Suprapubic skin (tissue), 4 donors: Measurements from ENCODE around the gene ERBIN. TPM values are rescaled to one million over a fixed set of nuclear protein-coding genes. Genes with fewer than 3 reads are reported as not detected.

Experiments used
- DNase-seq, 2 donors: peaks; one replicate each; pipeline ENCODE4 v3.0.0-alpha.2; 2019; ENCODE audit warnings: low spot score in 2 of 2
- H3K27ac ChIP-seq: fragments of 200-600 bp; sonication (generic); one replicate; pipeline ENCODE4 v1.5.1; 2019
- H3K27me3 ChIP-seq: fragments of 200-600 bp; sonication (generic); one replicate; pipeline ENCODE4 v1.5.1; 2019
- H3K36me3 ChIP-seq: fragments of 200-600 bp; sonication (generic); one replicate; pipeline ENCODE4 v1.5.1; 2019
- H3K4me1 ChIP-seq: fragments of 200-600 bp; sonication (generic); one replicate; pipeline ENCODE4 v1.5.1; 2019
- H3K4me3 ChIP-seq: fragments of 200-600 bp; sonication (generic); one replicate; pipeline ENCODE4 v1.5.1; 2019; ENCODE audit warnings: mild to moderate bottlenecking
- H3K9me3 ChIP-seq: fragments of 200-600 bp; sonication (generic); one replicate; pipeline ENCODE4 v1.5.1; 2019
- CTCF ChIP-seq, 2 donors: fragments of 200-600 bp in 1 of 2; fragments of 450-650 bp in 1 of 2; sonication (generic) in 1 of 2; IDR thresholded peaks; one replicate each; pipeline ENCODE4 v1.5.1; 2016 to 2019; ENCODE audit warnings: antibody characterized with exemption in 2 of 2, mild to moderate bottlenecking in 1 of 2, moderate library complexity in 1 of 2
- EP300 ChIP-seq: sonication (generic); formaldehyde crosslinking; IDR thresholded peaks from one replicate; pipeline ENCODE4 v1.6.1; 2017; ENCODE audit warnings: antibody characterized with exemption
- POLR2A ChIP-seq, 2 donors: fragments of 450-650 bp; IDR thresholded peaks; one replicate each; pipeline ENCODE4 v1.6.1; 2017; ENCODE audit warnings: antibody characterized with exemption in 2 of 2, mild to moderate bottlenecking in 2 of 2, moderate library complexity in 2 of 2
- POLR2AphosphoS5 ChIP-seq, 3 donors: sonication (generic); formaldehyde crosslinking; IDR thresholded peaks; one replicate each; pipeline ENCODE4 v1.6.1; 2017; ENCODE audit warnings: antibody characterized with exemption in 3 of 3
- WGBS: methylation state at CpG from one replicate; pipeline ENCODE4 v1.1.5; 2018; 5-methylcytosine and 5-hydroxymethylcytosine counted together
- total RNA-seq, 4 donors: library from RNA; depleted of rRNA; stranded (reverse); fragments of >200 nt; gene quantifications; one replicate each; pipeline ENCODE4 v1.1.0, GENCODE V29; 2016

ERBIN gene
- total RNA-seq, 4 donors from 2014 or later = 84.6 to 141 (median 97.3) TPM

- Histone ChIP-seq H3K36me3 (no peaks in the 10 kb centered on the region), H3K9me3 (peaks cover 33% of the 10 kb centered on the region), H3K4me1 (no peaks in the 10 kb centered on the region), H3K4me3 (no peak overlapping the region), H3K27ac (no peak overlapping the region), H3K27me3 (no peaks in the 10 kb centered on the region)
- 100% methylated on average over 2 of the region's 2 CpGs for WGBS
- no peak for DNase-seq
- TF ChIP-seq EP300 (no peak), CTCF (IDR thresholded peaks at IDR 0.05) (no peak), POLR2AphosphoS5 (IDR thresholded peaks at IDR 0.05) (no peak), POLR2A (IDR thresholded peaks at IDR 0.05) (no peak)
Observed at GRCh38 chr5:66100851-66101250, 174.5 kb downstream of the ERBIN start.

- Histone ChIP-seq H3K27ac (no peak overlapping the region), H3K9me3 (peaks cover 16% of the 10 kb centered on the region), H3K4me3 (no peak overlapping the region), H3K27me3 (no peaks in the 10 kb centered on the region), H3K4me1 (no peaks in the 10 kb centered on the region), H3K36me3 (no peaks in the 10 kb centered on the region)
- no peak for DNase-seq
- 82% methylated on average over 2 of the region's 2 CpGs for WGBS
- TF ChIP-seq CTCF (IDR thresholded peaks at IDR 0.05) (no peak), POLR2A (IDR thresholded peaks at IDR 0.05) (no peak), POLR2AphosphoS5 (IDR thresholded peaks at IDR 0.05) (no peak), EP300 (no peak)
Observed at GRCh38 chr5:66113160-66113559, 186.8 kb downstream of the ERBIN start.

- no peak for DNase-seq
- no peaks in the 10 kb centered on the region for H3K4me1 ChIP-seq
- no peaks in the 10 kb centered on the region for H3K27me3 ChIP-seq
- no peak overlapping the region for H3K4me3 ChIP-seq
- H3K27ac ChIP-seq = no peak overlapping the region
- TF ChIP-seq POLR2AphosphoS5 (IDR thresholded peaks at IDR 0.05) (no peak), EP300 (no peak), CTCF (IDR thresholded peaks at IDR 0.05) (no peak), POLR2A (IDR thresholded peaks at IDR 0.05) (no peak)
- 71% methylated on average over 4 of the region's 4 CpGs for WGBS
- H3K36me3 ChIP-seq = no peaks in the 10 kb centered on the region
- no peaks in the 10 kb centered on the region for H3K9me3 ChIP-seq
Observed at GRCh38 chr5:66118304-66118703, 191.9 kb downstream of the ERBIN start.

DNA sequence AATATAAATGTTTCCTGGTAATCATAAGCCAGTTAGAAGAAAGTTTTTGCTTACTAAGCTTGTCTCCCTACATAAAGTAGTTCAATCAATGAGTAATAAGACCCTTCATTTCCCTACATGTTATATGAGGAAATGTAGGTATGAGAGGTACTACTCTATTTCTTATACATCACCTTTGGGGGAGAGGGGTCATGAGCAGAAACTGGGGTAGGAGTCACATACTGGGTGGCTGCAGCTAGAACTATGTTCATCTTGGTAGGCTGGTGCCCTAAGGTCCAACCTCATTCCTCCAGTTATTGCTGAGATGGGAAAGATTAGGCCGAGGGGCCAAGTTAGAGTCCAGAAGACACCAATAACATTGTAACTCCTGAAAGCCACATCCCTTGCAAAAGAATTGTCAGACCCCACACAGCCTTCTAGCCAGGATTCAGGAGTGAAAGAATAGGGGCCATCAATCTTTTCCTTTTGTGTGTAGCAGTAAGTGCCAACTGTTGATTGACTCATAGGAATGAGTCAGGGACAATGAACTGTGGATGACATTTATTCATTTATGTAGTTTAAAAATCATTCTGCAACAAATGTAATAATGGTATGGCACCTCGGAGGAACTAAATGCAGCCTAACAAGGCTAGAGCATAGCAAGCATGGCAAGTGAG is 196.1 kb downstream of the ERBIN start:
- TF ChIP-seq EP300 (no peak), CTCF (IDR thresholded peaks at IDR 0.05) (no peak), POLR2A (IDR thresholded peaks at IDR 0.05) (no peak), POLR2AphosphoS5 (IDR thresholded peaks at IDR 0.05) (no peak)
- WGBS = 95% methylated on average over 2 of the region's 2 CpGs
- no peaks in the 10 kb centered on the region for H3K36me3 ChIP-seq
- no peak overlapping the region for H3K4me3 ChIP-seq
- DNase-seq = no peak
- H3K4me1 ChIP-seq = no peaks in the 10 kb centered on the region
- peaks cover 2% of the 10 kb centered on the region for H3K27me3 ChIP-seq
- H3K9me3 ChIP-seq = no peaks in the 10 kb centered on the region
- H3K27ac ChIP-seq = no peak overlapping the region

DNA sequence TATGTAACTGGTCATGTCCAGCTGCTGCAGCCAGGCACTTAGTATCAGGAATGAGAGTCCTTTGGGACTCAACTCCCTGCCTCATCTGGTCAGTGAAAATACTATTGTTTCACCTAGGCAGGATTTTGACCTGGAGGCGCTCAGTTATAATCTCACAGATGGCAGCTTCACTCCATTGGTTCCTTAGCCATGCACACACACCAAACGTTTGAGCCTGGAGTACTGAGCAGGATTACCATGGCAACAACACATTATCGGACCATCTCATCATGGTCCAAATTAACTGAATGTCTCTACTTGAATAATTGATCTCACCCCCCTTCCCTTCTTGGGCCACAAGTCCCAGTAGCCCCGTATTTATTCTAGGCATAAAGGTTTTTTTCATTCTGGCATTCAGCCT is 202.8 kb downstream of the ERBIN start:
- H3K27ac ChIP-seq = no peak overlapping the region
- no peaks in the 10 kb centered on the region for H3K9me3 ChIP-seq
- no peaks in the 10 kb centered on the region for H3K4me1 ChIP-seq
- no peak overlapping the region for H3K4me3 ChIP-seq
- no peak for DNase-seq
- H3K36me3 ChIP-seq = no peaks in the 10 kb centered on the region
- peaks cover 2% of the 10 kb centered on the region for H3K27me3 ChIP-seq
- 73% methylated on average over 4 of the region's 4 CpGs for WGBS
- TF ChIP-seq EP300 (no peak), POLR2A (IDR thresholded peaks at IDR 0.05) (no peak), CTCF (IDR thresholded peaks at IDR 0.05) (no peak), POLR2AphosphoS5 (IDR thresholded peaks at IDR 0.05) (no peak)
